Central memory CD8-positive, alpha-beta T cell (primary cell): ENCODE results near the gene KBTBD12.

Experiments used
- ATAC-seq: fragments of 150-1000 bp; cut with Tn5 transposase; replicated peaks from 2 replicates; pipeline ENCODE4 v1.10.0; 2022; ENCODE audit warnings: mild to moderate bottlenecking, moderate FRiP score, moderate number of reproducible peaks; ENCODE audit not compliant: poor library complexity, severe bottlenecking; ENCODE audit errors: extremely low read depth
- DNase-seq, 2 donors: peaks; one replicate each; pipeline ENCODE4 v3.0.0; 2021; ENCODE audit warnings: low spot score in 2 of 2
- H3K27ac Mint-ChIP-seq: one replicate; pipeline ENCODE4 v1.8.0; 2022; ENCODE audit warnings: low read depth, mild to moderate bottlenecking, moderate library complexity, mixed read lengths
- H3K27me3 Mint-ChIP-seq: one replicate; pipeline ENCODE4 v1.8.0; 2022; ENCODE audit warnings: mixed read lengths
- H3K36me3 Mint-ChIP-seq: one replicate; pipeline ENCODE4 v1.8.0; 2022; ENCODE audit warnings: mild to moderate bottlenecking, moderate library complexity, mixed read lengths; ENCODE audit not compliant: insufficient read depth
- H3K4me1 Mint-ChIP-seq: one replicate; pipeline ENCODE4 v1.8.0; 2022; ENCODE audit warnings: mixed read lengths
- H3K4me3 Mint-ChIP-seq: one replicate; pipeline ENCODE4 v1.8.0; 2022; ENCODE audit warnings: mild to moderate bottlenecking, moderate library complexity, mixed read lengths
- H3K9me3 Mint-ChIP-seq: one replicate; pipeline ENCODE4 v1.8.0; 2022; ENCODE audit warnings: mixed read lengths

KBTBD12 gene

GRCh38 chr3:128036119-128036518, 121.1 kb downstream of the KBTBD12 start:
- Mint-ChIP-seq H3K9me3 (no peaks in the 10 kb centered on the region), H3K4me3 (no peak overlapping the region), H3K27ac (no peak overlapping the region), H3K4me1 (no peaks in the 10 kb centered on the region), H3K27me3 (peaks cover 17% of the 10 kb centered on the region), H3K36me3 (no peaks in the 10 kb centered on the region)
- DNase-seq (no peak), ATAC-seq (no peak)
